Measurements from ENCODE around the gene MKS1. TPM values are rescaled to one million over a fixed set of nuclear protein-coding genes. Genes with fewer than 3 reads are reported as not detected.

The MKS1 gene
- total RNA-seq, 1 donor from 2014 or later = 16.0 TPM

DNA sequence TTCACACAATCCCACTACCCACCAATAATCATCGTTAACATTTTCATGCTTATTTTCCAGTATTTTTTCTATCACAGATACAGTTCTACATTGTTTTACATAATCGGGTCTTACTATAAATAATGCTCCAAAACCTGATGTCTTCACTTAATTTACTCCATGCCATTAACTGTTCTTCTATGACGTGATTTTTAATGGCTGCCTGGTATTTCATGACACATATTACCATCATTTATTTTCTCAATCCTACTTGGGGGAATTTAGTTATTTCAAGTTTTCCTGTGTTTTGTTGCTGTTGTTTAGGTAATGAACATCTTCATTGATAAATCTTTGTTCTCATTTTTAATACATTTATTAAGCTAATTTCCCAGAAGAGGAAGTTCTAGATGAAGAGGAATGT is 34.0 kb upstream of the MKS1 start:
- no peak for TF ChIP-seq CTCF (IDR thresholded peaks at IDR 0.05)
- Mint-ChIP-seq H3K4me1 (peaks cover 10% of the 10 kb centered on the region), H3K36me3 (ENCODE audit: low read depth) (no peaks in the 10 kb centered on the region), H3K27ac (no peak overlapping the region), H3K4me3 (no peak overlapping the region), H3K27me3 (peaks cover 9% of the 10 kb centered on the region), H3K9me3 (no peaks in the 10 kb centered on the region)
- POLR2A ChIA-PET = no interaction called here
- no peak for ATAC-seq (ENCODE audit: low read depth)
- DNase-seq = no peak
- CTCF ChIA-PET = interaction anchor here (1.4 kb wide), 1 partner anchor 11 kb away, joined by 3 read pairs; no protein-coding TSS in a partner anchor
- intact Hi-C loops (cut with micrococcal nuclease) = no loop called here

GRCh38 chr17:58252141-58252540 is 33.1 kb upstream of the MKS1 start:
- no peak overlapping the region for H3K27ac Mint-ChIP-seq
- H3K4me3 Mint-ChIP-seq = no peak overlapping the region
- H3K9me3 Mint-ChIP-seq = no peaks in the 10 kb centered on the region
- ChIA-PET POLR2A (no interaction called here), CTCF (interaction anchor here (1.4 kb wide), 2 partner anchors 10 to 32 kb away, joined by 3 read pairs; no protein-coding TSS in a partner anchor)
- H3K27me3 Mint-ChIP-seq = peaks cover 7% of the 10 kb centered on the region
- peaks cover 14% of the 10 kb centered on the region for H3K4me1 Mint-ChIP-seq
- no peak for TF ChIP-seq CTCF (IDR thresholded peaks at IDR 0.05)
- H3K36me3 Mint-ChIP-seq (ENCODE audit: low read depth) = no peaks in the 10 kb centered on the region
- DNase-seq (no peak), ATAC-seq (ENCODE audit: low read depth) (no peak)
- intact Hi-C loops (cut with micrococcal nuclease) = no loop called here

DNA sequence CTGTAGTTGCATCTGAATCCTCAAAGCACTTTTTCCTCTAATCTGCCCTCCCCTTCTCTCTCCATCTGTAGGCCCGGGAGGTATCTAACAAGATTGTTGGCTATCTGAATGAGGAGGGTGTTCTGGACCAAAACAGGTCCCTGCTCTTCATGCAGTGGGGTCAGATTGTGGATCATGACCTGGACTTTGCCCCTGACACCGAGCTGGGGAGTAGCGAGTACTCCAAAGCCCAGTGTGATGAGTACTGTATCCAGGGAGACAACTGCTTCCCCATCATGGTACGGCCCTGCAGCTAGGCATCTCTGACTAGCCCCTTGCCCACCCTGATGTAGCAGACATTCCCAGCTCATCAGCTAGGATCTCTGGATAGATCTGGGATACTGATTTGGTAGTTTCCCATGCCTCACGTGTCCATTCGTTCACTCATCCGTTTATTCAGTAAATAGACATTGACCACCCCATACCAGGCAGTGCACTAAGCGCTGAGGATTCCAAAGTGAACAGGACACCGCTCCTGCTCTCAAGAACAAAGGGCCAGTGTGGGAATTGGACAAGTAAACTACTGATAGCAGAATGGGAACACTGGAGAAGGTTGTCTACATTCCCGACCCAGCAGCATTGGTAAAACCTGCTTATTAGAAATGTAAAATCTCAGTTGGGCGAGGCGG is 31.4 kb upstream of the MKS1 start:
- ChIA-PET POLR2A (interaction anchor here (0.9 to 2.1 kb wide), 5 partner anchors 18 to 94 kb away, joined by 3 to 9 read pairs (median 4); partner anchors contain the start of gene MKS1), CTCF (interaction anchor here (0.6 to 3.9 kb wide), 16 partner anchors 11 to 254 kb away, joined by 3 to 35 read pairs (median 4); partner anchors contain the start of genes HSF5, MKS1 and RNF43)
- H3K27me3 Mint-ChIP-seq = peaks cover 8% of the 10 kb centered on the region
- intact Hi-C loops (cut with micrococcal nuclease) = no loop called here
- DNase-seq (no peak), ATAC-seq (ENCODE audit: low read depth) (no peak)
- H3K4me1 Mint-ChIP-seq = peaks cover 14% of the 10 kb centered on the region
- H3K27ac Mint-ChIP-seq = no peak overlapping the region
- no peaks in the 10 kb centered on the region for H3K36me3 Mint-ChIP-seq (ENCODE audit: low read depth)
- no peak for TF ChIP-seq CTCF (IDR thresholded peaks at IDR 0.05)
- H3K4me3 Mint-ChIP-seq = peak overlapping the region; percentile 39
- no peaks in the 10 kb centered on the region for H3K9me3 Mint-ChIP-seq

- Mint-ChIP-seq H3K27me3 (peaks cover 4% of the 10 kb centered on the region), H3K4me1 (peaks cover 14% of the 10 kb centered on the region), H3K36me3 (ENCODE audit: low read depth) (no peaks in the 10 kb centered on the region), H3K27ac (no peak overlapping the region), H3K9me3 (no peaks in the 10 kb centered on the region), H3K4me3 (peak overlapping the region; percentile 84)
- peak; percentile 71 for TF ChIP-seq CTCF (IDR thresholded peaks at IDR 0.05)
- POLR2A ChIA-PET = interaction anchor here (0.9 to 2.1 kb wide), 6 partner anchors 17 to 95 kb away, joined by 3 to 9 read pairs (median 4); partner anchors contain the start of gene MKS1
- ATAC-seq (ENCODE audit: low read depth) = peak; percentile 96
- intact Hi-C loops (cut with micrococcal nuclease) = loop anchor here (1.0 to 5.0 kb wide), 7 partner anchors 16 to 239 kb away; partner anchors contain the start of genes HSF5, MKS1 and RNF43
- CTCF ChIA-PET = interaction anchor here (0.6 to 3.9 kb wide), 20 partner anchors 12 to 255 kb away, joined by 3 to 35 read pairs (median 4); partner anchors contain the start of genes HSF5, MKS1 and RNF43
- peak; percentile 80 for DNase-seq
These were observed 30.4 kb upstream of the MKS1 start for GRCh38 chr17:58249270-58250133.

All from activated B cell treated with CpG ODN at 0.5 μM for 24 hours (primary cell).